ENCODE data around the gene FRMD1. TPM values are rescaled to one million over a fixed set of nuclear protein-coding genes. Genes with fewer than 3 reads are reported as not detected.

Gene FRMD1
- total RNA-seq, 1 donor from 2014 or later, result 0.09 TPM

DNA sequence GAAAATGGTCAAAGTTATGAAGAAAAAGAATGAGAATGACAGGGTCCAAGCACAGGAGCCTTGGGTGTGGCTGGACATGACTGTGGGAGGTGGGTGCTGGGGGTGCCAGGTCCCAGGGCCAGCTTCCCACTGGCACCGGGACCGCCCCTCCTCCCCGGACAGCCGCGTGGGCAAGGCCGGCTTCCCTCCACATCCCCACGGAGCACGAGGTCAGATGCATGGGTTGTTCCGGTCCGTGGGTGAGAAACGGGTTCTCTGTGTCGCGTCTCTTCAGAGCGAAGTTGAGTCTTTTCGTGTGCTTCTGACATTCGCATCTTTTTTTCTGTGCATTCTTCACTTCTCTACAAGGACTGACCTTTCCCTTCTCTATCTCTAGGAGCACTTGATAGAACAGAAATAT is 51.5 kb downstream of the FRMD1 start:
- Histone ChIP-seq H3K9me3 (no peaks in the 10 kb centered on the region), H3K27ac (no peak overlapping the region), H3K36me3 (no peaks in the 10 kb centered on the region), H3K4me3 (no peak overlapping the region), H3K4me1 (peaks cover 2% of the 10 kb centered on the region), H3K27me3 (no peaks in the 10 kb centered on the region)
- TF ChIP-seq, protein P1, sequence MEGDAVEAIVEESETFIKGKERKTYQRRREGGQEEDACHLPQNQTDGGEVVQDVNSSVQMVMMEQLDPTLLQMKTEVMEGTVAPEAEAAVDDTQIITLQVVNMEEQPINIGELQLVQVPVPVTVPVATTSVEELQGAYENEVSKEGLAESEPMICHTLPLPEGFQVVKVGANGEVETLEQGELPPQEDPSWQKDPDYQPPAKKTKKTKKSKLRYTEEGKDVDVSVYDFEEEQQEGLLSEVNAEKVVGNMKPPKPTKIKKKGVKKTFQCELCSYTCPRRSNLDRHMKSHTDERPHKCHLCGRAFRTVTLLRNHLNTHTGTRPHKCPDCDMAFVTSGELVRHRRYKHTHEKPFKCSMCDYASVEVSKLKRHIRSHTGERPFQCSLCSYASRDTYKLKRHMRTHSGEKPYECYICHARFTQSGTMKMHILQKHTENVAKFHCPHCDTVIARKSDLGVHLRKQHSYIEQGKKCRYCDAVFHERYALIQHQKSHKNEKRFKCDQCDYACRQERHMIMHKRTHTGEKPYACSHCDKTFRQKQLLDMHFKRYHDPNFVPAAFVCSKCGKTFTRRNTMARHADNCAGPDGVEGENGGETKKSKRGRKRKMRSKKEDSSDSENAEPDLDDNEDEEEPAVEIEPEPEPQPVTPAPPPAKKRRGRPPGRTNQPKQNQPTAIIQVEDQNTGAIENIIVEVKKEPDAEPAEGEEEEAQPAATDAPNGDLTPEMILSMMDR (IDR thresholded peaks at IDR 0.05), result no peak
- intact Hi-C loops (cut with DNase I), result no loop called here
- ATAC-seq, result no peak
- no peak for DNase-seq

DNA sequence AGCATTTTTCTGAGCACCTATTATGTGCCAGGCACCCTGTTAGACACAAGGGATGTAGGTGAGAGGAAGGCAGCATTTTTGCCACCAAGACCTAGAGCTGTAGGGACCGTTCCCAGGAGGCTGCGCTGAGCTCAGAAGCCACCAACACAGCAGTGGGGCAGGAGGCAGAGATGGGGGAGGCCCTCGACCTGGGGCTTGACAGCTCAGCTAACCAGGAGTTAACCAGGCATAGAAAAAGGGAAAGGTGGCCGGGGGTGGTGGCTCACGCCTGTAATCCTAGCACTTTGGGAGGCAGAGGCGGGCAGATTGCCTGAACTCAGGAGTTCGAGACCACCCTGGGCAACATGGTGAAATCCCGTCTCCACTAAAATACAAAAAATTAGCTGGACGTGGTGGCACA is 52.1 kb downstream of the FRMD1 start:
- no peak for DNase-seq

DNA sequence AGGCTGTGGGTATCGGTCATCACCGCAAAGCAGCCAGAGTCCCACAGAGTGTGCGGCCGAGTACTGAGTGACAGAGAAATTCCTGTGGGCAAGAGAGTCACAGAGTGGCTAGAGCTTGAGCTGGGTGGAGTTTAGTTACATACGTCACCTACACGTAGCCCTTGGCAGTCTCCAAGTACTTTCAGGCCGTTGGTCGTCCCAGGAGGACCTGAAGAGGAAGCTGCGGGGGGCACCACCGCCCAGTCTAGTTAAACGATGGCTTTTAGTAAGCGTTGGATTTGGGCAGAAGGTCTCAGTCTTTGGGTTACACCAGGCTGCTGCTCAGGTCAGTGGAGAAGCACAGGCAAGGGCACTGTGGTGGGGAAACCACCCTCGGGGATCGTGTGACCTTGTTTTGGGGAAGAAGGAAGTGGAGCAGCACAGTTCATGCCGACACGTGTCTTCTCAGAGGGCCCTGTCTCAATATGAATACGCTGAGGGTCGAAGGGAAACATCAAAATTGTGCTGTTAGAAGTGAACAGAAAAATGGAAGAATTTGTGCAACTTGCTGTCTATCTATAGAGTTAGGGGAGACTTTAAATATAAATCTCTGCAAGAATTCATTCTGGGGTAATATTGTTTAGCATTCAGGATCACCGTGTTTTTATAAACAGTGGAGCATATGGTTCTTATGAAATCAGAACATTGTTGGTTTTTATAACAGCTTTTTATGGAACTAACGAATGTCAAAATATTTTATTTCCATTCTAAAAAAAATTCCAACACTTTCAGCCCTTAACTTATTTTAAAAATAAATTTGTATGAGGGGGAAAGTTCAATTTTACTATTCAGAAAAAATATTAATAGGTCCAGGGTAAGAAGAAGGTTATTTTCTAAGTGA is 52.9 kb downstream of the FRMD1 start:
- H3K9me3 ChIP-seq, result no peaks in the 10 kb centered on the region
- intact Hi-C loops (cut with DNase I), result no loop called here
- H3K27me3 ChIP-seq, result no peaks in the 10 kb centered on the region
- TF ChIP-seq, protein P1 (IDR thresholded peaks at IDR 0.05), result no peak
- no peak for ATAC-seq
- no peaks in the 10 kb centered on the region for H3K36me3 ChIP-seq
- no peak overlapping the region for H3K4me3 ChIP-seq
- H3K27ac ChIP-seq, result no peak overlapping the region
- H3K4me1 ChIP-seq, result no peaks in the 10 kb centered on the region
- no peak for DNase-seq

More for the DNA sequence above, 52.1 kb downstream of the FRMD1 start:
- Histone ChIP-seq H3K9me3 (no peaks in the 10 kb centered on the region), H3K27me3 (no peaks in the 10 kb centered on the region), H3K27ac (no peak overlapping the region), H3K36me3 (no peaks in the 10 kb centered on the region), H3K4me3 (no peak overlapping the region), H3K4me1 (no peaks in the 10 kb centered on the region)
- ATAC-seq, result no peak
- TF ChIP-seq, protein P1 (IDR thresholded peaks at IDR 0.05), result no peak
- intact Hi-C loops (cut with DNase I), result no loop called here

DNA sequence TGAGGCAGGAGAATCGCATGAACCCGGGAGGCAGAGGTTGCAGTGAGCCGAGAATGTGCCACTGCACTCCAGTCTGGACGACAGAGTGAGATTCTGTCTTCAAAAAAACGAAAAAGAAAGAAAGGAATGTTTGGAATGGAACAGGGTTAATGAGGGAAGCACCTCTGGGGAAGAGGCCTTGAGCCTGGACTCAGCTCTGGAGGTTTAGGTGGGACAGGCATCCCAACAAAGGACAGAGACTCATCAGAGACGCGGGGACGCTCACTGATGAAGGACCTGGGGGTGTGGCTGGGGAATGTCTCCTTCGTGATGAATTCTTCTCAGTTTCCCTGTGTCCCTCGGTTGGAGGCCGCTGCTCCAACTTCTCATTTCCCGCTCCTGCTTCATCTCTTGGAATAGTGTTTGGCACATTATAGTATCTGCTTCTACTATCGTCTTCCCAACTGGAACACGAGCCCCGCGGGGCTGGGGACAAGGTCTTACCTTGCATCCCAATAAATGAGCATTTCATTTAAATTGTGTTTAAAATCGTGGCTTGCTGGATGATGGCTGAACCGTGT is 54.0 kb downstream of the FRMD1 start:
- Histone ChIP-seq H3K4me3 (no peak overlapping the region), H3K9me3 (no peaks in the 10 kb centered on the region), H3K36me3 (no peaks in the 10 kb centered on the region), H3K27ac (no peak overlapping the region), H3K27me3 (no peaks in the 10 kb centered on the region), H3K4me1 (no peaks in the 10 kb centered on the region)
- no peak for DNase-seq
- ATAC-seq, result no peak
- TF ChIP-seq, protein P1 (IDR thresholded peaks at IDR 0.05), result no peak
- intact Hi-C loops (cut with DNase I), result no loop called here

DNA sequence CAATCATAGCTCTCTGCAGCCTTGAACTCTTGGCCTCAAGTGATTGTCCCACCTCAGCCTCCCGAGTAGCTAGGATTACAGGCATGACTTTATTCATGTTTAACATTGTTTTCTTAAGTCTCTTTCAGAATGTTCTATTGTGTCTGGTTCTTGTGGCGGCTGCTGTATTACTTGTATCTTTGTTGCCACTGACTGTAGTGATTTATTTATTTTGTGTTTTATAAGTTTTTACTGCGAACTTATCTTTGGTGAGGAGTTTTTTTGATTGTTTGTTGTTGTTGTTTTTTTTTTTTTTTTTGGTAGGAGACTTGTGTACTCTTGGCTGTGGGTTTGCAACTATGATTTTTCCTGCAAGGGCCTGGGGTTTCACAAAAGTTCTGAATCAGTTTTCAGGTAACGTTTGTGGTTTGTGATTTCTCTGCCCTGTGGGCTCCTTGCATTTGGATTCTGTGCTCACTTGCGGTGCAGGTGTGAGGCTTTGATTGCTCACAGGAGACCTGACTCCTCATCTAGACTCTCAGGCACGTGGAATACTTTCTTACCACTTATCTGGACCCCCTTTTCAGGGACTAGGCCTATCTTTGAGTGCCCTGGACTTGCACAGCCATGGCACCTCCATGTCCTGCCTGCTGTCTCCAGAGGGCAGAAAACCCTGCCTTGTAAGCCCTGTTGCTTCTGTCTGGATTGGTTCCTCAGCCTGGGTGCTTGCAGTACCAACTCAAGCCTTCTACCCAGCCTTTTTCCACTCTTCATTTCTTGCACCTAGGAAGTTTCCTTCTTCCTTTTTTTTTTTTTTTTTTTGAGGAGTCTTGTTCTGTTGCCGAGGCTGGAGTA is 56.3 kb downstream of the FRMD1 start:
- intact Hi-C loops (cut with DNase I), result no loop called here
- no peak overlapping the region for H3K27ac ChIP-seq
- DNase-seq (no peak), ATAC-seq (no peak)
- TF ChIP-seq, protein P1 (IDR thresholded peaks at IDR 0.05), result no peak
- H3K36me3 ChIP-seq, result no peaks in the 10 kb centered on the region
- H3K4me1 ChIP-seq, result no peaks in the 10 kb centered on the region
- no peaks in the 10 kb centered on the region for H3K27me3 ChIP-seq
- H3K9me3 ChIP-seq, result no peaks in the 10 kb centered on the region
- no peak overlapping the region for H3K4me3 ChIP-seq

Measured in upper lobe of right lung (tissue), 1 donor.